ENCODE results near the gene NUS1. TPM values are rescaled to one million over a fixed set of nuclear protein-coding genes. Genes with fewer than 3 reads are reported as not detected.
"Not testable (repeated sequence)": the region's sequence is repeated elsewhere in the genome, so short reads cannot be mapped to it uniquely, and the experiment has no call there.

NUS1 gene
- total RNA-seq, 2 experiments from 2014 or later = 63.9 to 65.3 TPM

DNA sequence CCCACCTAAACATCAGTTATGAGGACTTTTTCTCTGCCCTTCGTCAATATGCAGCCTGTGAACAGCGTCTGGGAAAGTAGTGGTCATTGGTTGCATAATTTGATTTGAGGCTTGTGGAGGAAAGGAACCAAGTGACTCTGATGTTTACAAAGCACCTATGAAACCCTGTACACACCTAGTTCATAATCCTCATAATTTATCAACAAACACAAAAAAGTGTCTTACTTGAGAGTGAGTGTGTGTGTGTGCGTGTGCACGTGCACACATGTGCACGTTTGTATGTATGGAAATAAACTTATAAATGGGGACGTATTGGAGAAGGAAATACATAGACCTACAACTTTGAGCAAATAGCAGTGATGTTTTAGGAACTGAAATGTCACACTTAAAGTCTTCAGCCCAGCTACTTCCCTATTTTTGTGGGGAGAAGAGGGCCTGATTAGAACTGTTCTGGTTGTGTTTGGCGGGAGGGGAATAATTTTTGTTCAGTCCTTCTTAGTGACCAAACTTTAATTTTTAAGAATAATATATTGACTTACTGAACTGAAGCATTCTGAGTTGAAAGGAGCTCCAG is 31.8 kb downstream of the NUS1 start:
- POLR2A ChIA-PET, CTCF ChIA-PET: not testable (repeated sequence)

DNA sequence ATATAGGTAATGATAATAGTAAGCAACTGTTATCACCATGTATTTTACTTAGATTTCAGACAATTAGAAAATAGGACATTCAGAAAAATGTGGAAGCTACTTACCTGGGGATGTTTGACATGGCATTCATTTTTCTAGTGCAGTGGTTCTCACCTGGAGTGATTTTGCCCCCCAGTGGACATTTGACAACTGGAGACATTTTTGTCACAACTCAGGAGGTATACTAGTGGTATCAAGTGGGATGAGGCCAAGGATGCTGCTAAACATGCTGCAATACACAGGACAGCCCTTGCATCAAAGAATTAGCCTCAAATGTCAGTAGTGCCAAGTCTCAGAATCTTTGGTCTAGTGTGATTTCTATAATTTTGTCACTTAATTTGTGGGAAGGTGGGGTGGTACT is 36.1 kb downstream of the NUS1 start:
- CTCF ChIA-PET = no interaction called here
- POLR2A ChIA-PET = no interaction called here

DNA sequence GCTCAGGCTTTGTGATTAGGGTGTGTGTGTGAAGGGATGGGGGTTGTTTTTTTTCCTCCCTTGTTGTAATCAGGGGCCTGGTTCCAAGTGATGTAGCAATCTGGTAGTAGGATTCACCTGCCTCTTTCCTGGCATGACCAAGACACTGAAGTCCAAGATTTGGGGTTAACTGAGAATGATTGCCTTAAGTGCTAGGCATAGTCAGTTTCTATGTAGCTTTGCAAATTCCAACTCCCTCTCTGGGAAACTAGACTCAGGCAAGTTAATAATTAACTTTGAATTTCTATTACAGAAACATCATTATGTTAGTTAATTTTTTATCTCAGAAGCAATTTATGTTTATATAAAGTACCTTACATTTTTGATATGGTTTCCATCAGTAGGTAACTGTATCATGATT is 43.6 kb downstream of the NUS1 start:
- POLR2A ChIA-PET = no interaction called here
- CTCF ChIA-PET = no interaction called here

DNA sequence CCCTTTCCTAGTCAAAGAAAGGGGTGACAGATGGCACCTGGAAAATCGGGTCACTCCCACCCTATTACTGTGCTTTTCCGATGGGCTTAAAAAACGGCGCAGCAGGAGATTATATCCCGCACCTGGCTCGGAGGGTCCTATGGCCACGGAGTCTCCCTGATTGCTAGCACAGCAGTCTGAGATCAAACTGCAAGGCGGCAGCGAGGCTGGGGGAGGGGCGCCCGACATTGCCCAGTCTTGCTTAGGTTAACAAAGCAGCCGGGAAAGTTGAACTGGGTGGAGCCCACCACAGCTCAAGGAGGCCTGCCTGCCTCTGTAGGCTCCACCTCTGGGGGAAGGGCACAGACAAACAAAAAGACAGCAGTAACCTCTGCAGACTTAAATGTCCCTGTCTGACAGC is 46.3 kb downstream of the NUS1 start:
- POLR2A ChIA-PET, CTCF ChIA-PET: not testable (repeated sequence)

DNA sequence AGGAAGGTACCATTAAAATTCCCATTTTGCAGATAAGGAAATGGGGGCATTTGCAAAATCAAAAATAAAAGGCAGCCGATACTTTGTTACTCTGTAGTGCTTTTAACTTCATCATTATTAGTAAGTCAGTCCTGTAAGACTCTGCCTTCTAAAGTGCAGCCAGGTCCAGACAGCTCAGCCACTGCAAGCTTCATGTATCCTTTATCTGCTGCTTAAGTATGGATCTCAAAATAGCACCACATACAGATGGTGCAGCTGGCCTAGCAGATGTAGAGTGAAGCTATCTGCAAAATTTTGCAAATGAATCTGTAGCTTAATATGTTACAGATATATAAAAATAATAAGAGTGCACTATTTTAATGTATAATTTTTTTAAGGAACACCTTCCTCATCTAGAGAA is 53.4 kb downstream of the NUS1 start:
- ChIA-PET CTCF (no interaction called here), POLR2A (no interaction called here)

DNA sequence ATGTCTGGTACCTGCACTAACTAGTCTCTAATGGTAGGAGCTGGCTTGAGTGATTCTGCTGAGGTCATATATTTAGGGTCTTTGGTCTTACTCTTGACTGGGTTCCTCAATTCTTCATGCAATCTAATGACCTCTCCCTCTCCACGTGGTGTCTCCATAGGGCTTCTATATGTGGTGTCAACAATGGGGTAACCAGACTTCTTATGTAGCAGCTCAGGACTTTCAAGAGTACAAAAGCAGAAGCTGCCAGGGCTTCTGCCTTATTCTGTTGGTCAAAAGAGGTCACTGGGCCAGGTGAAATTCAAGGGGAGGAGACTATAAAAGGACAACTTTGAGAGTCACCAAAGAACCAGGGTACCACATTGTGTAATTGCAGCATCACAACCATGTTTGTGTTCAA is 54.3 kb downstream of the NUS1 start:
- ChIA-PET CTCF (no interaction called here), POLR2A (no interaction called here)

- CTCF ChIA-PET = no interaction called here
Observed at GRCh38 chr6:117733341-117733740, 58.1 kb downstream of the NUS1 start.

GRCh38 chr6:117739869-117740268 is 64.6 kb downstream of the NUS1 start:
- CTCF ChIA-PET = no interaction called here
- POLR2A ChIA-PET = no interaction called here

More at GRCh38 chr6:117733341-117733740, 58.1 kb downstream of the NUS1 start:
- POLR2A ChIA-PET = no interaction called here

GRCh38 chr6:117740605-117741004 is 65.3 kb downstream of the NUS1 start:
- CTCF ChIA-PET = no interaction called here
- POLR2A ChIA-PET = no interaction called here

- POLR2A ChIA-PET, CTCF ChIA-PET: not testable (repeated sequence)
Observed at GRCh38 chr6:117750675-117751074, 75.4 kb downstream of the NUS1 start.

Other genes with a start within 250 kb of the NUS1 start
- not detected for gene ROS1, start 249.5 kb upstream of the NUS1 start, total RNA-seq
- 1 to 10 TPM; 4.5 to 4.9 TPM for gene DCBLD1, start 192.8 kb upstream of the NUS1 start, total RNA-seq
- 10 to 100 TPM; 20.5 to 20.8 TPM for gene GOPC, start 73.0 kb upstream of the NUS1 start, total RNA-seq
- gene SLC35F1, start 231.8 kb downstream of the NUS1 start, total RNA-seq = not detected